HPDE6-E6E7 (cell line): ENCODE results near the gene PNRC2.
A peak's percentile ranks its signal among the peaks of the same experiment; 100 is the strongest.

Experiments used
- DNase-seq: peaks from one replicate; pipeline ENCODE4 v3.0.0; 2011; ENCODE audit warnings: missing footprints; ENCODE audit errors: extremely low spot score

PNRC2 gene, protein sequence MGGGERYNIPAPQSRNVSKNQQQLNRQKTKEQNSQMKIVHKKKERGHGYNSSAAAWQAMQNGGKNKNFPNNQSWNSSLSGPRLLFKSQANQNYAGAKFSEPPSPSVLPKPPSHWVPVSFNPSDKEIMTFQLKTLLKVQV

GRCh38 chr1:23959461-23960290 lies at the start of gene PNRC2:
Gene PNRC2 (plus strand): TSS chr1:23959828. CDS start chr1:23961458, 1,630 bp downstream.
- DNase-seq = peak; percentile 97

GRCh38 chr1:23910144-23910543 lies 49.5 kb upstream of the PNRC2 start:
- no peak for DNase-seq

DNA sequence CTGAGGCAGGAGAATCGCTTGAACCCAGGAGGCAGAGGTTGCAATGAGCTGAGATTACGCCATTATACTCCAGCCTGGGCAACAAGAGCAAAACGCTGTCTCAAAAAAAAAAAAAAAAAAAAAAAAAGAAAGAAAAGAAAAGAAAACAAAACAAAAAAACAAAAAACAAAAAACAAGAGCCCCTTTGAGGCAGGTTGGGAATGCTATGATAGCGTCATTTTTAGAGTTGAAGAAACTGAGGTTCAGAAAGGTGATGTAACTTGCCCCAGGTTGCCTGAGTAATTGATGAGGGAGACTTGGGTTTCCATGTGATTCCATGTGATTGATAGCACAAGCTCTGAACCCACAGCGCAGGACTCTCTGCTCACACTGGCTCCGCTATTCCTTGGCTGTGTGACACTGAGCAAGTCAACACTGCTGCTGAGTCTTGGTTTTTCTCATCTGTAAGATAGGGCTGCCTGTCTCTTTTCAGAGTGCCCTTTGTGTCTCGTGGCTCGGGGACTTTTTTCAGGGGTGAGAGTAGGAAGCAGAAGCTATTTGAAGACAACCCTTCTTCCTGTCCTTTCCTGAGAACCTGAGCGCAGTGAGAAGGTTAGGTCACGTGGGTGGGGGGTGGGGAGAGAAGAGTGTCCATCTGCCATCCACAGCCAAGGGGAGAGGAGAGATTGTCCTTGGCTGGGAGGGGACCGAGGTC lies 48.9 kb upstream of the PNRC2 start:
- DNase-seq = no peak

DNA sequence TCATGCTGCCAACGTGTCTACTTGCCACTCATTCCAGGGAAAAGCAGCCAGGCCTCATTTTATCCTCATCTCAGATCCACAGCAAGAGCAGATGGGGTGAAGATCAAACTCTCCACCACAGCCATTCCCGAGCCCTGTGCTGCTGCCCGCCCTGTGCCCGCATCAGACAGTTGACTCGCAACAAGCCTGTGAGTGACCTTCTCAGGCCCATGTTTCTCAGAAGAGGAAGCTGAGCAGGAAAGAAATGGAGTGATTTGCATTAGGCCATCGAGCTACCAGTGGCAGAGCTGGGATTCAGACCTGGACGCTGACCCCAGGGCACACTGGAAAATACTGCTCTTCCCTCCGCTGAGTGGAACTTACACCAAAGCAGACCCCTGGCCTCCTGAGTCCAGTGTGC lies 47.7 kb upstream of the PNRC2 start:
- no peak for DNase-seq

DNA sequence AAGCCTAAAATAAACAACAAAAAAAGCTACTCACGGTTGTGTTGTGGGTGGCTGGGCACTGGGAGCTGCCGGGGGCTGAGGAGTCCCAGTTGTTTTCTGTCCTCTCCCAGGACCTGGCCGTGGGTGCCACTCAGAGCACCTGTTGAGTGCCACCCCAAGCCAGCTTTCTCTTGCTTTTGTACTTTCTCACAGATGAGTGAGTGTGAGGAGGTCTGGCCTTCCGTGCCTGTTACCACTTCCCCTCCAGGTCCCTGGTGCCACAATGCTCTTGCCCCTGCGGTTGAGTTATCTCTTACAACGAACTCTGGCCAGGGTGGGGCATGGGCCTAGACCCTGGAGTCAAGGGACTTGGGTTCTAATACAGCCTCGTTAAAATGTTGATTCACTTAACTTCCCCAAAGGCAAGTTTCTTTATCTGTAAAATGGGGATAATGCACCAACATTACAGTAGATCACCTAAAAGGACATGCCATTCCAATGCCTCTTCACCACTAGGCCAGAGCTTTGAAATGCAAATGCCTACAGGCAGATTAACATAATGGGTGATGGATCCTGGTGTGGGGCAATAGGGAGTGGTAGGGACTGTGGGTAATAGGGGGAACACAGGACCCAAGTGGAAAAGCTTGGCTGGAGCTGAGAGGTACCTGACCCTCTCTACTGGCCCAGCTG lies 46.3 kb upstream of the PNRC2 start, which contains the start of gene CNR2:
Gene CNR2 (minus strand): TSS at position 151 of the 669 bp plus-strand sequence. CDS start 37,745 bp downstream, outside the sequence.
- no peak for DNase-seq

DNA sequence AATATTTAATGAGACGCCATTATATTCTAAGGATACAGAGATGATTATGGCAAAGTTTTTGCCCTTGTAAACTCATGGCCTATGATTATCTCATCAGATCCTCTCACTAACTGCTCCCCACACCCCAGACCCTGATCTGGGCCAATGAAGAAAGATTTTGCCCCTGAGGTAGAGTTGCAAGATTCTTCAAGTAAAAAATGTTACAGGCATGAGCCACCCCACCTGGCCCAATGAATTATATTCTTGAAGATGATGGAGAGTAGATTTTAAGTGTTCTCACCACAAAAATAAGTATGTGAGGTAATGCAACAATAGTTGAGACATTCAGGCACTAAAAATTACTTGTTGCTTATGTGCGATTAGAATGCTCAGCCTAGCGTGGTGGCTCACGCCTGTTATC lies 44.7 kb upstream of the PNRC2 start:
- no peak for DNase-seq

- no peak for DNase-seq
Observed at GRCh38 chr1:23915466-23915865, 44.2 kb upstream of the PNRC2 start.

GRCh38 chr1:23916209-23917131 lies 43.2 kb upstream of the PNRC2 start:
- peak; percentile 90 for DNase-seq

DNA sequence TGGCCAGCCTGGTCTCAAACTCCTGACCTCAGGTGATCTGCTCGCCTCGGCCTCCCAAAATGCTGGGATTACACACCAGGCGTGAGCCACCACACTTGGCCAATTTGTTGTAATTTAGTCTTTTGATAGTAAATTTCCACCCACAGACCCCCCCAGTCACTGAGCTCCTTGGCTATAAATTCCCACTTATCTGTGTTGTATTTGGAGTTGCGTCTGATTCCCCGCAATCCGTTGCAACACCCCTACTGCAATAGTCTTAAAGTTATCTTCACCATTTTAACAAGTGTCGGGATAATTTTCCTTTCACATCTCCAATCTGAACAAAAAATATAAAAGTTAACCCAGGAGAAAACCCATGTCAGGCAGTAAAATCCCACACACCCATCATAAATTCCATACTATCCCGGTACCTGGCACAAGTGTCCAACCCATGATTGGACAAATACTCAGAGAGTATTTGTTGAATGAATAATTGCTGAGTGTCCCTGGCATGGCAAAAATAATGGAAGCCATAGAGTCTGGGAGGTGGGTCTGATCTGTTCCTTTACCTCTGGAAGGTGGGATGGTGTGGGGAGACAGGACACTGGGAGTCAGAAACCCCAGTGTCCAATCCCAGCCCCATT lies 37.2 kb upstream of the PNRC2 start:
- no peak for DNase-seq

GRCh38 chr1:23923592-23924499 lies 35.8 kb upstream of the PNRC2 start:
- DNase-seq = no peak

DNA sequence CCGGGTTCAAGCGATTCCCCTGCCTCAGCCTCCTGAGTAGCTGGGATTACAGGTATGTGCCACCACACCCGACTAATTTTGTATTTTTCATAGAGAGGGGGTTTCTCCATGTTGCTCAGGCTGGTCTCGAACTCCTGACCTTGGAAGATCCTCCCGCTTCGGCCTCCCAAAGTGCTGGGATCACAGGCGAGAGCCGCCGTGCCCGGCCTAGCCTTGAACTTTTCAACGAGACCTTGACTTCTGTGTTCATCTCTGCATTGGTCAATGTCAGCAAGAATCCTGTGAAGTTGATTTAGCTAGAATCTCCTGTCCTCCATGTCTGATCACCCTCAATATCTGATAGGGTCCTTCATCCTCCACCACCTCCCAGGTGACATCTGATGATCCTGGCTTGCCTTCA lies 35.0 kb upstream of the PNRC2 start:
- DNase-seq = no peak

DNA sequence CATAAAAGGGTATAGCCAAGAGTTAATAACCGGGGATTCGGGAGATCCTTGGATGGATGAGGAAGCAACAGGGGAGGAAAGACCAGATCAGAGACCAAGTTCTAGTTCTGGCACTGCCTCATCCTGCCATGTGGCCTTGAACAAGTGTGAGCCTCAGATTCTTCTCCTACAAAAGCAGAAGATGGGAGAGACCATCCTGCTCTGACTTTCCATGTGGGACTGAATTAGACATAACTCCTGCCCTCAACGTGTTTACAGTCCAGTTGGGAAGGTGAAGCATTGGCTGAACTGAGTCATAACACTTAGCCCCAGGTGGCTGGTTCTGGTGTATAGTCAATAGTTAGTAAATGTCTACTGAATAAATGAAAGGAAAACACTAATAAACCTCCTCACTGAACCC lies 34.3 kb upstream of the PNRC2 start:
- no peak for DNase-seq

GRCh38 chr1:23927097-23927496 lies 32.5 kb upstream of the PNRC2 start:
- DNase-seq = no peak

GRCh38 chr1:23928789-23929188 lies 30.8 kb upstream of the PNRC2 start:
- DNase-seq = no peak

GRCh38 chr1:23930270-23930669 lies 29.4 kb upstream of the PNRC2 start:
- no peak for DNase-seq

GRCh38 chr1:23930861-23931490 lies 28.7 kb upstream of the PNRC2 start:
- DNase-seq = no peak

GRCh38 chr1:23931491-23931880 lies 28.1 kb upstream of the PNRC2 start:
- DNase-seq = no peak

GRCh38 chr1:23936481-23937176 lies 23.0 kb upstream of the PNRC2 start:
- no peak for DNase-seq
